CD4-positive, alpha-beta T cell treated with Interleukin-2 at 100 ng/mL for 4 hours (primary cell): Measurements from ENCODE around the gene USP36.

Source experiments
- DNase-seq: peaks from one replicate; pipeline ENCODE4 v3.0.0-alpha.2; 2020; ENCODE audit warnings: low spot score

USP36 gene

DNA sequence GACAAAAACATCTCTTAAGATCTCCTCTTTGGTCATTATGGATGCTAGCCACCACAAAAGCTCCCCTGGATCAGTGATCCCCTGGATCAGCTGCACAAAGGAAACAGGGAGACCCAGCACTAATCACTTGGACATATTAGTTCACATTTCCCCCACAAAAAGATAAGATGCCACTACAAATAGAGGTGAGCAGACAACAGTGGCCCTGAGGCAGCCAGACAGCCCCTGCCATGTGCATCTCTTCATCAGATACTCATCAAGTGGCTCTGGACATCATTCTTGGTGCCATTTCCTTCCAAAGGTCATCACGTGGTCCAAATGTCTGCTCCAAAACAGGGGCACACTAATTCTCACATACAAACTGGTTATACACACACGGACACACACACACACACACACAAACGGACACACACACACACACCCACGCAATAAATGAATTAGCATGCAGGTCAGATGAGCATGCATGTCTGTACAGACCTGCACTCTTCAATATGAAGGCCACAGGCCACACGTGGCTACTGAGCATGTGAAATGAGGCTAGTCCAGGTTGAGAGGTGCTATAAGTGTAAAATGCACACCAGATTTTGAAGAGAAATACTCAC is 4.1 kb downstream of the USP36 start:
- DNase-seq = no peak

DNA sequence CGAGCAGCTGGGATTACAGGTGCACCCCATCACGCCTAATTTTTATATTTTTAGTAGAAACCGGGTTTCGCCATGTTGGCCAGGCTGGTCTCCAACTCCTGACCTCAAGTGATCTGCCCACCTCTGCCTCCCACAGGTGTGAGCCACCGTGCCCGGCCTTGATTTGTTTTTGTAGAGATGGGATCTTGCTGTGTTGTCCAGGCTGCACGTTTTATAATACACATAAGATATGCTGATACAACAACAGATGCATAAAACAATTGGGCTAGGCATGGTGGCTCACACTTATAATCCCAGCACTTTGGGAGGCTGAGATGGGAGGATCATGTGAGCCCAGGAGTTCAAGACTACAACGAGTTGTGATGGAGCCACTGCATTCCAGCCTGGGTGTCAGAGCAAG is 6.0 kb downstream of the USP36 start:
- no peak for DNase-seq

DNA sequence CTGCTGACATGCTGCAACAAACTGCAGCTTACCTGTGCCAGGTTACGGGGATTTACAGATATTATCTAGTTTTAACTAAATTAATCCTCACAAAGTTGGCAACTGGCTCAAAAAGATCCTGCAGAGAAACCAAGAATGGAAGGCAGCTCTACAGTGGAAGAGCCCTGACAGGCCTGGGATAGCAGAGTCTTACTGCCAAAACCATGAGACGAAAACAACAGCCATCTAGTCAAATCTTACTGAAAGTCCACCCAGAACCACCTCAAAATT is 8.1 kb downstream of the USP36 start:
- DNase-seq = no peak

DNA sequence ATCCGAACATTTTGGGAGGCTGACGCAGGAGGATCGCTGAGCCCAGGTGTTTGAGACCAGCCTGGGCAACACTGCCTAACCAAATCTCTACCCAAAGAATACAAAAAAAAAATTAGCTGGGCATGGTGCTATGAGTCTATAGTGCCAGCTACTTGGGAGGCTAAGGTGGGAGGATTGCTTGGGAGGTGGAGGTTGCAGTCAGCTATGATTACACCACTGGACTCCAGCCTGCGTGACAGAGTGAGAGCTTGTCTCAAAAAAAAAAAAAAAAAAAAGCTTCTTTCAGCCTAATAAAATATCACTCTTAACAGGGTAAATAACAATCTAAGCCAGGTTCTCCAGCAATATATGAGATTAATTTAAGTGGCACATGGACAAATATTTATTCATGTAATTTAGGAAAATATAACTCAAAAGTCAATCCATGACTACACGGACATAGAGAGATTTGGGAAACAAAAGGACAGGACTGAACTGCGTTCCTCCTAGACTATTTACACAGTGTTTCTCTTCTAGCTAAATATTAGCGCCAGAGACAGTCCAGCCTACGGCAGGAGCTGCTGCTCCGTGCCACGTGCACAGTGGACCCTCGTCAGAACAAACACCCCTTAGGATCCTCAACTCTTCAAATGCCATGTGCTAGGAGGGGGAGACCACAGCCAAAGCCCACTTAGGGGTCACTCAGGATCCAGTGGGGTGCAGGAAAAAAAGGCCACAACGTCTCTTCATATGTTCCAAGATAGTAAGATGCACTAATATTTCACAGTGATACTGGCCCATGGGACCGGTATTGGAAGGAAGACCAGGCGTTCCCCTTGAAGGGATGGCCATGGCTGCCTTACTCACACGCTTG is 8.7 kb downstream of the USP36 start:
- no peak for DNase-seq

DNA sequence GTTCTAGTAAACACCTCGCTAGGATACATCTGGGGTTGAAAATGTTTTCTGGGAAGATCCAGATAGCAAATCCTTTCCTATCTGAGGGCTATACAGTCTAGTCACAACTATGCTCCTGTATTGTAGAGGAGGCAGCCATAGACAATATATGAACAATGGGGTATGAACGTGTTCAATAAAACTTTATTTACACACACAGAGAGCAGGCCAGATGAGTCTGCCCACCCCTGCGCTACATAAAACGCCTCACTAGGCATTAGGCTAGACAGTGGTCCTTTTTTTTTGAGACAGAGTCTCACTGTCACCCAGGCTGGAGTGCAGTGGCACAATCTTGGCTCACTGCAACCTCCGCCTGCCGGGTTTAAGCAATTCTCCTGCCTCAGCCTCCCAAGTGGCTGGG is 11.1 kb downstream of the USP36 start:
- DNase-seq = no peak

DNA sequence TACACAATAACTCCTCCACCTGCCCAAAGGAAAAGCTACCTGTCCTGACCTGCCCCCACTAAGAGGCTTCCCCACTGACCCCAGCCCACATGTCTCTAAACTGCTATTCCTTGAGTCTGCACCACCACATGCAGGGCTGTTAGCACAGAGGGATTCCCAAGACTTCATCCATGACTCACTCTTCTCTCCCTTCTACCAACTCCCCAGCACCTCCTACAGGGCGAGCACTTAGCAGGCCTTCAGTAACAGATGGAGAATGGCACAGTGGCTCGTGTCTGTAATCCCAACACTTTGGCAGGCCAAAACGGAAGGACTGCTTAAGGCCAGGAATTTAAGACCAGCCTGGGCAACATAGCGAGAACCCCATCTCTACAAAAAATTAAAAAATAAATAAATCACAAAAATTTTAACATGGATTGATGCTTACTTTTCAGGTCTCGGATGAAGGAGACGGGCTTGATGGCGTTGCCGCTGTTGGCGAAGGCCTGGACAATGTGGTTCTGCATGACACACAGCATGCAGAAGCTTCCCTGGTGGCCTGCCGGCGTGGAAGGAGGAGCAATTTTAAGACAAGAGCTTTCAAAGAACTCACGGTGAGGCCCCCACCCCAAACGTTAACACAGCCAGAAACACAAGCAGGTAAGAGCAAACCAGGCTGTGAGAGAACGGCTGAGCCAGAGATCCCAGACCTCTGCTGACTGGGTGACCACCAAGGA is 12.0 kb downstream of the USP36 start:
- DNase-seq = no peak

DNA sequence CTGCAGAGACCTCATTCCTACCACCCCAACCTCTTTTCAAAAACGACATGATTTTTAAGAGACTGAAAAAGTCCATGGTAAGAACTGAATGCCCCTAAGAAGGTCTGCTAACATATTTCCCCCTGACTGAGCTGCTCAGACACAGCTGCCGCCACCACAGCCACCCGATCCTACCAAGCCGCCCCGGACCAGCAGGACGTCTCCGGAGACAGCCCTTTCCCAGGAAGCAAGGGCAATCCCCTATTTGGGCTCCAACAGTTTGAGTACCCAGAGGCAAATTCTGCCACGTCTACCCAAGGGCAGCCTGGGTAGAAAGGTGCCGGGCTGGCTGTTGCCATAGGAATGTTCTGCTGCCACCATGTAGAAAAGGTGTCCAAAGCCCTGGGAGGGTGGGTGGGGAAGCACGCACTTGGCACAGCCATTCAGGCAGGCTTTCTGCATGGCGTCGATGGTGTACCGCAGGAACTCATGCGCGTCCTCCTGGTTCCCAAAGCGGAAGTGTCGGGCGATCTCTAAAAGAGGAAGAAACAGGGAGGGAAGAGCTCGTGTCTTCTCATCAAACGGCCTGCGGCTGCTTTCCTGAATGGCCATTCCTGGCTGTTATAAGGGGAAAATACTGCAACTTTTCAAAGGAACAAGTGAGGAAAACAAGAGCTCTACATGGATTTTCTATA is 13.6 kb downstream of the USP36 start:
- no peak for DNase-seq

DNA sequence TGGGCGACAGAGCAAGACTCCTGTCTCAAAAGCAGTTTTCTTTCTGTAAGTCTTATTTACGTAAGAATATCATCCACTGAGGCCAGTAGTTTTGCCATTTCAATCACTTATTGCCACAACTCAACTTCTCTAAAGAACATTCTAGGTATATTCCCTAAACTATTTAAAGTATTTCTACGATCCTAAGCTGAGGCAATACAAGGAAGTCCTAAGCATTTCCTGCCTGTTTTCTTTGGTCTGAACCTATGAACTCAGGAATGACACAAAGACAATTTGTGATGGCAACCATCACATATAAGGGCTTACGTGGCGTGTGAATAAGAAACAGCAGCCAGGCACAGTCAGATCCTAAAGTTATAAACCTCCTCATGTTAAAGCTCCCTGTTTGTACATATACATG is 14.2 kb downstream of the USP36 start:
- DNase-seq = no peak

DNA sequence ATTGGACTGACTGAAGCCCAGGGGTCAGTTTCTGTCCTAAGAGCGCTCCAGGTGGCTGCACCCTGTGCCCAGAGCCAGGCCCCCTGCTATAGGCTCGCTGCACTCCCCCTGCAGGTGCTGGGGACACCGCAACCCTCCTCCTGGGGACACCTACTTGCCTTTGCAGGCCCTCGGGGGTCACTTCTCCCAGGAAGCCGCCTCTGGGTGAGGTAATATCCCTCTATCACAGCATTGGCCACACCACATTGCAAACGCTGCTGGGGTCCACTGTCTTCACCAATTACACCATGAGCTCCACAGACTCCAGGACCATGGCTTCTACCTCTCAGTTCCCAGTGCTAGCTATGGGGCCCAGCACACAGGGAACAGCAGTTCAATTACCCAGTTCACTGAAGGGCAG is 14.9 kb downstream of the USP36 start:
- DNase-seq = no peak

DNA sequence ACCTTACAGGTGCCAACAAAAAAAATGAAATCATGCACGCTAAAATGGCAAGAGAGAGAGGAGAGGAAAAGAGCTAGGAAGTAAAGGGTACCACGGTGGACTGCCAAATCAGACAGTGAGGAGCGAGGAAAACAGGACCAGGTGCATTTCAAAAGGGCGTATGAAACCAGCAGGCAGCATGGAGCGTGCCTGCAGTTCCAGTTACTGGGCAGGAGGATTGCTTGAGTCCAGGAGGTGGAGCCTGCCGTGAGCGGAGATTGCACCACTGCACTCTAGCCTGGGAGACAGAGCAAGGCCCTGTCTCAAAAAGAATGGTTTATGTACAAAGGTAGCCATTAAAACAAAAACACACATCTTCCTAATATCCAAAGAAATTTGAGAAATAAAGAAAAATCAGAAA is 16.4 kb downstream of the USP36 start:
- no peak for DNase-seq

DNA sequence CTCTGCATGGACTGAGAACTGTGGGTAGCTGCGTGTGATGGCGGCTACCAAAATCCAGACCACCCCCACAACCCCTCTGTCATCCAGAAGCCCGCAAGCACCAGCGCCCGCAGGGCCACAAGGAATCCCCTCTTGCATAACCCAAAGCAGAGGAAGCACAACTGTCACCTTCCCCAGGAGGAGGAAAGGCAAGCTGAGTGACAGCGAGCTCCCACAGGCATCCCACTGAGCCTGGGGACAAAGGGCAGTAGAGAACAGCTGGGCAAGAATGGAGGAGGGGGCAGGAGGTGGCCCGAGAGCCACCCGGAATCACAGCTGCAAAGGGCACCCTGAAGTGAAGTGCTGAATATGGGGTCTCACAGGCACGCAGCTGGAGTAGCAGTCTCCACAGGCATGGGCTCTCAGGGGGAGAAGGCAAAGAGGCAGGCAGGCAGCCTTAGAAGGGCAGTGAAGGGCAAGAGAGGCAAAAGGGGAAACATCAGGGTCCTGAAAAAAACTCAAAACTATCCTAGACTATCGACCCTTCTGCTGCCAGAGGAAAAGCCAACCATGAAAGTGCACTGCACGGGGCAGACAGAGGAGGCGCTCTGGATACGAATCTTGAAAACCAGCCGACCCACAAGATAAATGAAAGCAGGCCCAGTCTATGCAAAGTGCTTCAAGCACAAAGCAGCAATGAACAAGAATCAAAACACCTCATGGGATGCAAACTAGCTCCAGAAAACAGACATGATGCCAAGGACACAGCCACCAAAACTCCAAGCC is 17.1 kb downstream of the USP36 start:
- no peak for DNase-seq

DNA sequence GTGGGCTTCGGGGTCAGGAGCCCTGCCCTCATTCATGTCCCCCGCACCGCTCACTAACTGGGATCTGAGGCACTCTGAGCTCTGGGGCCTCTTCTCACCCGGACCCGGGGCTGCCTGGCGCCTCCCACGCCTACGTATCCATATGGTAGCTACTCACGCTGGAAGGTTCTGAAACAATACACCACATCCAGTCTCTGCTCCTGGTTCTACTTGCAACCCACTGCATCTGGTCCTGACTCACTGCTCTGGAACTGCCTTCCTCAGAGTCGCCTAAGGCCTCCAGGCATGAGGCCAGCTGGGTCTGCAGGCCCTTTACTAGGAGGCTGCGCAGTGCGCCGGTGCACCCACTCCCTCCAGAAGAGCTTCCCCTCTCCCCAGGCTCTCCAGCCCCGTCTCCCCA is 18.1 kb downstream of the USP36 start:
- no peak for DNase-seq

DNA sequence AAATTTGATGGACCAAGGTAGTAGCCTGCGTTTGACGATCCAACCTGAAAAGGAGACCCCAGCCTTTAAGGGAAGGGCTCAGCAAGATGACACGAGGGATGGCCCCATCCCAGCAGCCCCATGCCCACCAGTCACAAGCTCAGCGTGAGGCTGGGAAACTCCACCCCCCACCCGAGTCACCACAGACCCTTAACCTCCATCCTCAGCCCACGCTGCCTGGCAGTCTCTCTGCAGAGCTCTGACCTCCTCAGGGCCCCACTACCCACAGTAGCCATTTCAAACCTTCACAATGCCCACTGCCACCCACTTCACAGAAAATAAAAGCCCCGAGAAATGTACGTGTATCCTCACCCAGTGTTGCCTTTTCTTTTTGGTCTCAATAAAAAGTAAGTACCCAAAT is 18.7 kb downstream of the USP36 start:
- DNase-seq = no peak

DNA sequence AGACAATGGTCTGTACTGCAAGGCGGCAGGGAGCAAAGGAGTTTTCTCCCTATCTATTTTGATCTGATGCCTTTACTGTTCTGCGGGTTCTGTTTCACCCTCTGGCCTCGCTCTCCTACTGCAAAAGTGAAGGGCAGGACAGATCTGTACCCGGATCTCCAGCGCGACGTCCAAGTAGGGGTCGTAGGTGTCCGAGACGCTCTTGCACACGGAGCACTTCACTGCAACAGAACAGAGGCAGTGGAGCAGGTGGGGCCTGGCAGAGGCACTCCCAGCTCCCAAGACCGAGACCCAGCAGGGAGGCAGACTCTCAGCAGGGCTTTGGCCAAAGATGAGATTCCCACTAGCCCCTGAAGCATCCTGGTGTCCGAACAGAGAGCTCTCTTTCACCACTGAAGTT is 19.8 kb downstream of the USP36 start:
- no peak for DNase-seq

DNA sequence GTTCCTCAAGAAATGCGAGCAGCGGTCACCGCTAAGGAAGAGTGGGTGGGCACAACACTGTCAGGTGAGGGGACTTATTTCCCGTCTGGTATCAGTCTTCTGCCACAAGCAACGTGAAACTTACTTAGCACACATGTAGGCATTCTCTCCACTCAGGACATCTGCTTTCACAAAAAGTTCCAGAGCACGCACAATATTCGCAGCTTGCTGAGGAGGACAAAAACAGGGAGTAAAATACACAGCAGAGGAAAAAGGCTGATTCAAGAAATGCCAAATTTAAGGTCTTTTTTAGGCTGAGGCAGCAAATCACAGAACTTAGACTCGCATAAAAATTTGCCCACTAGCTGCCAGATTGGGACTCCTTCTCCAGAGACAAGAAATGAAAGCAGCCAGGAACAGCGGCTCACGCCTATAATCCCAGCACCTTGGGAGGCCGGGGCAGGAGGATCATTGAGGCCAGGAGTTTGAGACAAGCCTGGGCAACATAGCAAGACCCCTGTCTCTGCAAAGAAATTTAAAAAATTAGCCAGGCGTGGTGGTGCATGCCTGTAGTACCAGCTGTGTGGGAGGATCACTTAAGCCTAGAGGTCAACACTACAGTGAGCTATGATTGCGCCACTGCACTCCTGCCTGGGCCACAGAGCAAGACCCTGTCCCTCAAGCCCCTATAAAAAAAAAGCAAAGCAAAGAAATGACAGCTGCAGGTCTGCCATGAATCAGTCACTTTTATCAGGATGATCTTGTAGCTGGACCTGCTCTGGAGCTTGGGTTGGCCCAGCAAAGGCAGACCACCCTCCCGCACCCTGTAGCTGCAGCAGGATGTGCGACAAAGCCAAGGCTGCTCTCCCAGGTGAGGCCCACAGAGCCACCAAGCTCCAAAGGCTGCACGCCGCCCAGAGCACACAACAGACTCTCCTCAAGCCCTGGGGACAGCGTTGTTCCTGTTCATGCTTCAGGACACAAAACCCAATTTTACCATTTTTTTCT is 20.5 kb downstream of the USP36 start:
- DNase-seq = no peak

DNA sequence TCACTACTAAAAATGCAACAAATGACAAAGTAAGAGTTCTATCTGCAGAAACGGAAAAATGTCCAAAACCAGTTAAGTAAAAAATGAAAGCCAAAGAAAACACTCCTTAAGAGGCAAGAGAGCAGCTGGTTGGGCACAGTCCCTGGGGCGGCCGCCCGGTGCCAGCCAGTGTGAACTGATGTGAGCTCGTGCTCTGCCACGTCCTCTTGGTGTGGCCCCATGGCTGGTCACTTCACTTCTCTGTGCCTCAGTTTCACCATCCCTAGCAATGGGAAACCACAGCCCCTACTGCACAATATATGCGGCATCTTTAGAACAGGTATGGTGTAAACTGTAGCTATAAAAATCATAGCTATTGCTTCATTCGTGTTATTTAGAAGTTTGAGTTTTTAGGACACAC is 21.2 kb downstream of the USP36 start:
- DNase-seq = no peak

DNA sequence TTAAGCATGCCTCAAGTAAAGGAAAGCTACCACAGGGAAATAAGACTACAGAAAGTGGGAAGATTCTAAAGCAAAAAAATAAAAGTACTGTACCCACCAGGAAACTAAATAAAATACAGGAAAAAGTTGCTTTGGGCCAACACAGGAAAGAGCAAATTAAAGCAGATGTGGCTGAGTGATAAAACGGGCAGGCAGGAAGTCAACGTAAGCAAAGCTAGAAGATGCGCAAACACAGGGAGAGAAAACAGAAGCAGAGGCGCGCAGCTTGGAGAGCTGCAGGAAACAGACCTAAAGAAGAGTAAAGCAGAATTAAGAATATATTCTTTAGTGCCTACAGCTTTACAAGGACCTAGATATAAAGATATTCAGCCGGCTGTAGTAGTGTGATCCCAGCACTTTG is 21.7 kb downstream of the USP36 start:
- peak; percentile 56 for DNase-seq

DNA sequence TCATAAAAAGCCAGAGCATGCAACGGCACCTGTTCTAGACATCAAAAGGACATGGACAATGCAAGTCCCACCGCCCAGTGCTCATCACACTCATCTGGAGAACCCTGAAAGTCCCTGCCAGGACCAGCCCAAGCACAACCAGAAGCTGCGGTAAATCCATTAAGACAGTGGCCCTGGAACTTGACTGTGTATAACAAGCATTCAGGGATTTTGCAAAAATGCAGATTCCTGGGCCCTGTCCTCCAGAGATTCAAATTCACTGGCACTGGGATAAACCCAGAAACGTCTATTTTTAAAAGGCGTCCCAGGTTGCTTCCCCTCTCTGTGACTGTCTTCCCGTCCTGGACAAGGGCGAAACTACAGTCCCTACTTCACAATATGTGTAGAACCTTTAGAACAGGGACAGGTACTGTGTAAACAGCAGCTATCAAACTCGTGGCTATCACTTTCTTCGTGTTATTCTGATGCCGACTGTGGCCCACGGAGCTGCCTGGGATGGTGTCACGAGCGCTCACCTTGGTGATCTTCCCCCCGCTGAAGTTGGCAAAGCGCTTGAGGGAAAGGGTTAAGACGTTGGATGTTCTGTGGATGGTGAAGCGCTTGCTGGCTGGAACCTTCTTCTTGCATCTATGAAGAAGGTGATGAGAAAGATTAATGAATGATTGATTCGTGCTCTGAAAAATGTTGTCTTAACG is 22.3 kb downstream of the USP36 start:
- no peak for DNase-seq

DNA sequence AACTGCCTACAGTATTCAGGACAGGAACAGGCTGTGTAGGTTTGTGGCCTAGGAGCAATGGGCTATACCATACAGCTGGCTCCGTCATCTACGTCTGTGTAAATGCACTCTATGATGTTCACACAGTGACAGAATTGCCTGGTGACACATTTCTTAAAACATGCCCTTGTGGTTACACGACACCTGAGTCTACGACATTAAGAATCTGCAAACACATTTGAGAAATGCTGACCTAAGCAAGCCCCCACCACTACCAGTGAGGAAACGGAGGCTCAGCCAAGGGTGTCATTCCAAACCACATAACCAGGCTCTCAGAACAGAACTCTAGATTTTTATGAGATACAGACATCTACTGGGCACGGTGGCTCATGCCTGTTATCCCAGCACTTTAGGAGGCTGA is 23.5 kb downstream of the USP36 start:
- peak; percentile 89 for DNase-seq

DNA sequence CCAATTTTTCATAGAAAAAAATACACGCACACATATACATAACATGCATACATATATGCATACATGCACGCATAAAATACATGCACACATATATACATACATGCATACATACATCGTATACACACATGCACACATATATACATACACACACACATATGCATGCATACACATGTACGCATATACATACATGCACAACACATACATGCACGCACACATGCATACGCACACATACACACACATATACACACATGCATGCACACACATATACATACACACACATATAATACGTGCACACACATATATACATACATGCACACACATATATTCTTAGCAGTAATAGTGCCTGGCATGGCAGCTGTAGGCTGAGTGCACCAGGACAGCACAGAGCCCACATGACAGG is 24.9 kb downstream of the USP36 start:
- no peak for DNase-seq
